A673 (cell line): ENCODE results near the gene PGLYRP2. TPM values are rescaled to one million over a fixed set of nuclear protein-coding genes. Genes with fewer than 3 reads are reported as not detected.

ENCODE experiments used
- BruUV-seq: library from RNA; stranded (reverse); fragments of 400-500 nt; replicated peaks from 2 replicates; lab custom pipeline; 2021; lab: Mats Ljungman, UMichigan
- CTCF ChIA-PET: fragments of 300-600 bp; sonication (Branson Sonifier 250); formaldehyde crosslinking; loops from one replicate; lab custom pipeline; 2022; ENCODE audit warnings: antibody characterized with exemption; lab: Charles Lee
- POLR2A ChIA-PET: fragments of 300-600 bp; sonication (Branson Sonifier 250); formaldehyde crosslinking; loops from one replicate; lab custom pipeline; 2022; ENCODE audit warnings: antibody characterized with exemption; ENCODE audit not compliant: low non-redundant PET; lab: Charles Lee
- DNase-seq: peaks from one replicate; pipeline ENCODE4 v3.0.0-alpha.2; 2015; ENCODE audit warnings: low spot score
- H3K27ac ChIP-seq: fragments of 200-600 bp; sonication (generic); 2 replicates; pipeline ENCODE4 v1.5.1; 2016; ENCODE audit warnings: mixed run types, low read depth, mild to moderate bottlenecking, mixed read lengths, antibody characterized with exemption, low read length; ENCODE audit not compliant: poor library complexity, severe bottlenecking
- H3K27me3 ChIP-seq: fragments of 200-600 bp; sonication (generic); replicated peaks from 2 replicates; pipeline ENCODE4 v1.6.1; 2017; ENCODE audit warnings: mixed run types, low read depth, mild to moderate bottlenecking, mixed read lengths, antibody characterized with exemption, low read length; ENCODE audit not compliant: insufficient read depth, poor library complexity
- H3K36me3 ChIP-seq: fragments of 200-600 bp; sonication (generic); 2 replicates; pipeline ENCODE4 v1.6.1; 2016; ENCODE audit warnings: mixed run types, mild to moderate bottlenecking, mixed read lengths, antibody characterized with exemption, low read length; ENCODE audit not compliant: insufficient read depth, poor library complexity, severe bottlenecking
- H3K4me1 ChIP-seq: fragments of 200-600 bp; sonication (generic); 2 replicates; pipeline ENCODE4 v1.6.1; 2017; ENCODE audit warnings: mixed run types, mild to moderate bottlenecking, mixed read lengths, antibody characterized with exemption, low read length; ENCODE audit not compliant: insufficient read depth, poor library complexity, severe bottlenecking
- H3K4me3 ChIP-seq: fragments of 200-600 bp; sonication (generic); 2 replicates; pipeline ENCODE4 v1.5.1; 2016; ENCODE audit warnings: low read depth, mixed run types, mild to moderate bottlenecking, mixed read lengths, low read length; ENCODE audit not compliant: poor library complexity, severe bottlenecking
- H3K9me3 ChIP-seq: fragments of 200-600 bp; sonication (generic); 2 replicates; pipeline ENCODE4 v1.6.1; 2016; ENCODE audit warnings: mixed run types, low read depth, mild to moderate bottlenecking, mixed read lengths, antibody characterized with exemption, low read length; ENCODE audit not compliant: poor library complexity, severe bottlenecking
- CTCF ChIP-seq: fragments of 300-800, 200-600 bp; sonication (generic); conservative IDR thresholded peaks from 2 replicates; pipeline ENCODE4 v1.5.1; 2017; ENCODE audit warnings: low read depth, mild to moderate bottlenecking, antibody characterized with exemption, low read length, moderate library complexity, mixed read lengths
- EZH2 ChIP-seq: fragments of 200-600 bp; sonication (generic); IDR thresholded peaks from 2 replicates; pipeline ENCODE4 v1.6.1; 2017; ENCODE audit warnings: borderline replicate concordance, low read depth, mild to moderate bottlenecking, mixed read lengths, antibody characterized with exemption, low read length; ENCODE audit not compliant: poor library complexity, severe bottlenecking
- intact Hi-C: fragments of 100-400 bp; cut with micrococcal nuclease; formaldehyde crosslinking; loops from one replicate; pipeline ENCODE4 v1.10.0; 2022; ENCODE audit not compliant: unreplicated experiment
- total RNA-seq: library from RNA; stranded (reverse); gene quantifications from 2 replicates; pipeline ENCODE4 v1.2.3, GENCODE V29; 2021

Gene PGLYRP2
- total RNA-seq, 1 experiment from 2014 or later: 3.5 TPM

GRCh38 chr19:15498156-15498858 lies 19.0 kb upstream of the PGLYRP2 start:
- peak overlapping the region; percentile 36 for H3K4me3 ChIP-seq
- CTCF ChIA-PET: no interaction called here
- H3K4me1 ChIP-seq: peaks cover 38% of the 10 kb centered on the region
- POLR2A ChIA-PET: interaction anchor here (0.6 kb wide), 1 partner anchor 31 kb away, joined by 3 read pairs; no protein-coding TSS in a partner anchor
- BruUV-seq: TSS peak; percentile 88
- H3K9me3 ChIP-seq: no peaks in the 10 kb centered on the region
- intact Hi-C loops: no loop called here
- no peaks in the 10 kb centered on the region for H3K27me3 ChIP-seq
- DNase-seq: no peak
- peak overlapping the region; percentile 78 for H3K27ac ChIP-seq
- TF ChIP-seq EZH2: no peak
- TF ChIP-seq CTCF: no peak
- H3K36me3 ChIP-seq: no peaks in the 10 kb centered on the region

GRCh38 chr19:15495151-15495550 lies 15.8 kb upstream of the PGLYRP2 start:
- BruUV-seq: no TSS peak
- no peaks in the 10 kb centered on the region for H3K36me3 ChIP-seq
- intact Hi-C loops: no loop called here
- peaks cover 17% of the 10 kb centered on the region for H3K4me1 ChIP-seq
- TF ChIP-seq EZH2 (no peak), CTCF (no peak)
- no peaks in the 10 kb centered on the region for H3K9me3 ChIP-seq
- H3K4me3 ChIP-seq: no peak overlapping the region
- no peak overlapping the region for H3K27ac ChIP-seq
- DNase-seq: no peak
- ChIA-PET CTCF (interaction anchor here (0.6 kb wide), 1 partner anchor 9 kb away, joined by 3 read pairs; no protein-coding TSS in a partner anchor), POLR2A (no interaction called here)
- H3K27me3 ChIP-seq: no peaks in the 10 kb centered on the region

GRCh38 chr19:15488489-15489226 lies 9.4 kb upstream of the PGLYRP2 start:
- Histone ChIP-seq H3K4me3 (no peak overlapping the region), H3K27me3 (no peaks in the 10 kb centered on the region), H3K9me3 (no peaks in the 10 kb centered on the region), H3K36me3 (no peaks in the 10 kb centered on the region), H3K27ac (no peak overlapping the region), H3K4me1 (no peaks in the 10 kb centered on the region)
- CTCF ChIA-PET: no interaction called here
- TF ChIP-seq CTCF (no peak), EZH2 (no peak)
- BruUV-seq: no TSS peak
- POLR2A ChIA-PET: interaction anchor here (0.6 kb wide), 1 partner anchor 13 kb away, joined by 3 read pairs; no protein-coding TSS in a partner anchor
- intact Hi-C loops: no loop called here
- DNase-seq: no peak
